ENCODE results near the gene VCAN. TPM values are rescaled to one million over a fixed set of nuclear protein-coding genes. Genes with fewer than 3 reads are reported as not detected.
"Not testable (repeated sequence)": the region's sequence is repeated elsewhere in the genome, so short reads cannot be mapped to it uniquely, and the experiment has no call there.

Gene VCAN
- polyA plus RNA-seq (2013, experiment 1 of 4), result 94.5 TPM
- 84.8 TPM for polyA plus RNA-seq (2013, experiment 2 of 4)
- 78.8 TPM for polyA plus RNA-seq (2013, experiment 3 of 4)
- 86.4 TPM for polyA plus RNA-seq (2013, experiment 4 of 4)

- WGBS, 2 experiments, result 0 to 1% methylated on average over 42 to 43 of the region's 43 CpGs
- Histone ChIP-seq H3K4me3 (ENCODE audit: insufficient read depth, low read depth, low read length) (peak within 1 kb of the TSS; percentile 80), H3K27me3 (ENCODE audit: control insufficient read depth, insufficient read depth, low read length, poor library complexity, severe bottlenecking) (no peaks in the 10 kb centered on the region), H3K36me3 (ENCODE audit: control insufficient read depth, insufficient read depth, low read length) (no peaks in the 10 kb centered on the region), H3K27ac (ENCODE audit: insufficient read depth, low read depth, low read length, poor library complexity, severe bottlenecking) (peak within 1 kb of the TSS; percentile 92), H3K9me3 (ENCODE audit: control insufficient read depth, low read length) (no peaks in the 10 kb centered on the region), H3K4me1 (ENCODE audit: control insufficient read depth, insufficient read depth, low read length) (peaks cover 34% of the 10 kb centered on the region)
These were observed at the start of gene VCAN for GRCh38 chr5:83471405-83472212. TSS of gene VCAN (plus strand) at chr5:83471744. CDS start at chr5:83483519, 11,775 bp downstream.

GRCh38 chr5:83422284-83422683 lies 49.3 kb upstream of the VCAN start:
- no peaks in the 10 kb centered on the region for H3K9me3 ChIP-seq (ENCODE audit: control insufficient read depth, low read length)
- H3K4me3 ChIP-seq (ENCODE audit: insufficient read depth, low read depth, low read length), result no peak overlapping the region
- H3K36me3 ChIP-seq (ENCODE audit: control insufficient read depth, insufficient read depth, low read length), result no peaks in the 10 kb centered on the region
- H3K27ac ChIP-seq (ENCODE audit: insufficient read depth, low read depth, low read length, poor library complexity, severe bottlenecking), result no peak overlapping the region
- H3K4me1 ChIP-seq (ENCODE audit: control insufficient read depth, insufficient read depth, low read length), result no peaks in the 10 kb centered on the region
- WGBS, 2 experiments, result 92 to 100% methylated on average over 1 of the region's 1 CpG
- H3K27me3 ChIP-seq (ENCODE audit: control insufficient read depth, insufficient read depth, low read length, poor library complexity, severe bottlenecking), result no peaks in the 10 kb centered on the region

GRCh38 chr5:83426855-83427254 lies 44.7 kb upstream of the VCAN start:
- Histone ChIP-seq H3K4me1 (ENCODE audit: control insufficient read depth, insufficient read depth, low read length) (no peaks in the 10 kb centered on the region), H3K27ac (ENCODE audit: insufficient read depth, low read depth, low read length, poor library complexity, severe bottlenecking) (no peak overlapping the region), H3K36me3 (ENCODE audit: control insufficient read depth, insufficient read depth, low read length) (no peaks in the 10 kb centered on the region), H3K9me3 (ENCODE audit: control insufficient read depth, low read length) (no peaks in the 10 kb centered on the region), H3K4me3 (ENCODE audit: insufficient read depth, low read depth, low read length) (no peak overlapping the region), H3K27me3 (ENCODE audit: control insufficient read depth, insufficient read depth, low read length, poor library complexity, severe bottlenecking) (no peaks in the 10 kb centered on the region)
- WGBS, 2 experiments, result 85 to 92% methylated on average over 1 of the region's 1 CpG

- Histone ChIP-seq H3K27me3 (ENCODE audit: control insufficient read depth, insufficient read depth, low read length, poor library complexity, severe bottlenecking) (no peaks in the 10 kb centered on the region), H3K27ac (ENCODE audit: insufficient read depth, low read depth, low read length, poor library complexity, severe bottlenecking) (no peak overlapping the region), H3K9me3 (ENCODE audit: control insufficient read depth, low read length) (no peaks in the 10 kb centered on the region), H3K4me1 (ENCODE audit: control insufficient read depth, insufficient read depth, low read length) (no peaks in the 10 kb centered on the region), H3K4me3 (ENCODE audit: insufficient read depth, low read depth, low read length) (no peak overlapping the region), H3K36me3 (ENCODE audit: control insufficient read depth, insufficient read depth, low read length) (no peaks in the 10 kb centered on the region)
- no CpG with 5 or more reads among the region's 1 CpG for WGBS, 2 experiments
These were observed 43.4 kb upstream of the VCAN start for GRCh38 chr5:83428126-83428525.

DNA sequence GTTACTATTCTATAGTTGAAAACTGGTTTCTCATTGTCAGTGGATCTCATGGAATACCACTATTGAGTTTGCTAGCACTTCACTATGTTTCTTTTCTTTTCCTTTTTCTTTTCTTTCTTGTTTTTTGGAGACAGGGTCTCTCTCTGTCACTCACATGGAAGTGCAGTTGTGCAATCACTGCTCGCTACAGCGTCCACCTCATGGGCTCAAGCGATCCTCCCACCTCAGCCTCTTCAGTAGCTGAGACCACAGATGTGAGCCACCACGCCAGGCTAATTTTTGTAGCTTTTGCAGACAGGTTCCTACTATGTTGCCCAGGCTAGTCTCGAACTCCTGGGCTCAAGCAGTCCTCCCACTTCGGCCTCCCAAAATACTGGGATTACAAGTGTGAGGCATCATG lies 42.7 kb upstream of the VCAN start:
- Histone ChIP-seq H3K27me3 (ENCODE audit: control insufficient read depth, insufficient read depth, low read length, poor library complexity, severe bottlenecking) (no peaks in the 10 kb centered on the region), H3K36me3 (ENCODE audit: control insufficient read depth, insufficient read depth, low read length) (no peaks in the 10 kb centered on the region), H3K9me3 (ENCODE audit: control insufficient read depth, low read length) (no peaks in the 10 kb centered on the region), H3K27ac (ENCODE audit: insufficient read depth, low read depth, low read length, poor library complexity, severe bottlenecking) (no peak overlapping the region), H3K4me3 (ENCODE audit: insufficient read depth, low read depth, low read length) (no peak overlapping the region), H3K4me1 (ENCODE audit: control insufficient read depth, insufficient read depth, low read length) (no peaks in the 10 kb centered on the region)
- 92% methylated on average over 6 of the region's 6 CpGs for WGBS, 2 experiments

- 46% methylated on average over 13 of the region's 13 CpGs for WGBS, 2 experiments
- no peak overlapping the region for H3K4me3 ChIP-seq (ENCODE audit: insufficient read depth, low read depth, low read length)
- H3K27ac ChIP-seq (ENCODE audit: insufficient read depth, low read depth, low read length, poor library complexity, severe bottlenecking), result no peak overlapping the region
- H3K36me3 ChIP-seq (ENCODE audit: control insufficient read depth, insufficient read depth, low read length), result no peaks in the 10 kb centered on the region
- no peaks in the 10 kb centered on the region for H3K27me3 ChIP-seq (ENCODE audit: control insufficient read depth, insufficient read depth, low read length, poor library complexity, severe bottlenecking)
- H3K4me1 ChIP-seq (ENCODE audit: control insufficient read depth, insufficient read depth, low read length), result no peaks in the 10 kb centered on the region
- H3K9me3 ChIP-seq (ENCODE audit: control insufficient read depth, low read length), result no peaks in the 10 kb centered on the region
These were observed 41.2 kb upstream of the VCAN start for GRCh38 chr5:83430130-83431010.

GRCh38 chr5:83433891-83434290 lies 37.7 kb upstream of the VCAN start:
- H3K27ac ChIP-seq (ENCODE audit: insufficient read depth, low read depth, low read length, poor library complexity, severe bottlenecking), result no peak overlapping the region
- no peaks in the 10 kb centered on the region for H3K27me3 ChIP-seq (ENCODE audit: control insufficient read depth, insufficient read depth, low read length, poor library complexity, severe bottlenecking)
- no peaks in the 10 kb centered on the region for H3K36me3 ChIP-seq (ENCODE audit: control insufficient read depth, insufficient read depth, low read length)
- no peaks in the 10 kb centered on the region for H3K4me1 ChIP-seq (ENCODE audit: control insufficient read depth, insufficient read depth, low read length)
- WGBS, 2 experiments, result 46 to 61% methylated on average over 1 to 2 of the region's 2 CpGs
- no peak overlapping the region for H3K4me3 ChIP-seq (ENCODE audit: insufficient read depth, low read depth, low read length)
- no peaks in the 10 kb centered on the region for H3K9me3 ChIP-seq (ENCODE audit: control insufficient read depth, low read length)

GRCh38 chr5:83434946-83435345 lies 36.6 kb upstream of the VCAN start:
- Histone ChIP-seq H3K4me1 (ENCODE audit: control insufficient read depth, insufficient read depth, low read length) (no peaks in the 10 kb centered on the region), H3K9me3 (ENCODE audit: control insufficient read depth, low read length) (no peaks in the 10 kb centered on the region), H3K36me3 (ENCODE audit: control insufficient read depth, insufficient read depth, low read length) (no peaks in the 10 kb centered on the region), H3K27me3 (ENCODE audit: control insufficient read depth, insufficient read depth, low read length, poor library complexity, severe bottlenecking) (no peaks in the 10 kb centered on the region), H3K27ac (ENCODE audit: insufficient read depth, low read depth, low read length, poor library complexity, severe bottlenecking) (no peak overlapping the region), H3K4me3 (ENCODE audit: insufficient read depth, low read depth, low read length) (no peak overlapping the region)
- 82 to 87% methylated on average over 4 of the region's 4 CpGs for WGBS, 2 experiments

DNA sequence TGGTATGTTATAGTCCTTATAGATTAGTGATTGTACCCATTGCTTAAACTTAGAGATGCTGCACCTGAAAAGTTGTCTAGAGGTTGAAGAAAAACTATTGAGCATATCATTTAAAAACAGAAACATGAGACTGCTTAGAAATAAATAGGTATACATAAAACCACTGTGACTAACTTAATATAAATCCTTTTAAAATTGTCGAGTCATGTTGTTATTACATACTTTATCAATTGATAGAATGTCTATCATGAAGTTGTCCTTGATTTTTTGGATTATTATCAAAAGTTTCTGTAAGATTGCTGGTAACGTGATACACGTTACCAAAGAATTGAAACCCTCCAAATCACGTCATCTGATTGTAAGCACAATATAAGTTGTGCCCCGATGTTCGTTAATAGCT lies 35.3 kb upstream of the VCAN start:
- Histone ChIP-seq H3K4me1 (ENCODE audit: control insufficient read depth, insufficient read depth, low read length) (no peaks in the 10 kb centered on the region), H3K27me3 (ENCODE audit: control insufficient read depth, insufficient read depth, low read length, poor library complexity, severe bottlenecking) (no peaks in the 10 kb centered on the region), H3K36me3 (ENCODE audit: control insufficient read depth, insufficient read depth, low read length) (no peaks in the 10 kb centered on the region), H3K9me3 (ENCODE audit: control insufficient read depth, low read length) (no peaks in the 10 kb centered on the region), H3K27ac (ENCODE audit: insufficient read depth, low read depth, low read length, poor library complexity, severe bottlenecking) (no peak overlapping the region), H3K4me3 (ENCODE audit: insufficient read depth, low read depth, low read length) (no peak overlapping the region)
- 97 to 100% methylated on average over 5 to 6 of the region's 6 CpGs for WGBS, 2 experiments

- not testable (repeated sequence) for H3K4me3 ChIP-seq (ENCODE audit: insufficient read depth, low read depth, low read length); H3K36me3 ChIP-seq (ENCODE audit: control insufficient read depth, insufficient read depth, low read length); H3K9me3 ChIP-seq (ENCODE audit: control insufficient read depth, low read length); H3K4me1 ChIP-seq (ENCODE audit: control insufficient read depth, insufficient read depth, low read length); H3K27ac ChIP-seq (ENCODE audit: insufficient read depth, low read depth, low read length, poor library complexity, severe bottlenecking); H3K27me3 ChIP-seq (ENCODE audit: control insufficient read depth, insufficient read depth, low read length, poor library complexity, severe bottlenecking)
- 97% methylated on average over 17 of the region's 17 CpGs for WGBS, 2 experiments
These were observed 33.8 kb upstream of the VCAN start for GRCh38 chr5:83437697-83438096.

All from ectodermal cell (in vitro differentiated cells).